Measurements from ENCODE around the gene KRTAP5-5. TPM values are rescaled to one million over a fixed set of nuclear protein-coding genes. Genes with fewer than 3 reads are reported as not detected.

Gene KRTAP5-5
- total and polyA plus RNA-seq, 2 of the 13 experiments (the other 11 are each of a cell fraction or from before 2014, with no cell fraction given) = not detected

GRCh38 chr11:1674173-1675131 is 44.9 kb downstream of the KRTAP5-5 start (continued):
- TF ChIP-seq SRSF4 (IDR thresholded peaks at IDR 0.05; ENCODE audit: low read depth, low read length, poor library complexity, severe bottlenecking) (no peak), ZNF30 (CRISPR knock-in tag; IDR thresholded peaks at IDR 0.05) (no peak), ZNF296 (CRISPR knock-in tag; conservative IDR thresholded peaks at IDR 0.05) (peak; percentile 78; the same call in 1 of the 2 replicates), TCF12 (IDR thresholded peaks at IDR 0.05) (no peak), TCF12 (CRISPR knock-in tag; IDR thresholded peaks at IDR 0.05) (no peak), ZSCAN9 (CRISPR knock-in tag; IDR thresholded peaks at IDR 0.05; ENCODE audit: borderline replicate concordance) (0 out of 2 replicates have a peak, but pooled peaks have one; percentile 32), ZNF235 (CRISPR knock-in tag; IDR thresholded peaks at IDR 0.05; ENCODE audit: borderline replicate concordance) (no peak), HNRNPUL1 (IDR thresholded peaks at IDR 0.05; ENCODE audit: low read depth, low read length) (no peak), CENPBD1 (CRISPR knock-in tag; IDR thresholded peaks at IDR 0.05; ENCODE audit: borderline replicate concordance, low read depth) (no peak), AKAP8 (CRISPR knock-in tag; IDR thresholded peaks at IDR 0.05) (no peak), HOXA3 (CRISPR knock-in tag; IDR thresholded peaks at IDR 0.05) (peak; percentile 13; the same call in 1 of the 2 replicates), CBX1 (IDR thresholded peaks at IDR 0.05; ENCODE audit: low read depth) (no peak), NPAS2 (CRISPR knock-in tag; IDR thresholded peaks at IDR 0.05; ENCODE audit: borderline replicate concordance) (no peak), EHMT2 (IDR thresholded peaks at IDR 0.05; ENCODE audit: borderline replicate concordance, low read depth, low read length) (no peak), ZNF770 (CRISPR knock-in tag; IDR thresholded peaks at IDR 0.05) (no peak), ZBTB20 (CRISPR knock-in tag; IDR thresholded peaks at IDR 0.05; ENCODE audit: borderline replicate concordance, low read depth) (no peak), ZNF121 (CRISPR knock-in tag; IDR thresholded peaks at IDR 0.05) (no peak), SOX6 (IDR thresholded peaks at IDR 0.05) (no peak), SOX6 (CRISPR knock-in tag; IDR thresholded peaks at IDR 0.05) (peak; percentile 23; the same call in 1 of the 2 replicates), BCL6 (CRISPR knock-in tag; IDR thresholded peaks at IDR 0.05) (peak; percentile 48), ZNF816 (CRISPR knock-in tag; IDR thresholded peaks at IDR 0.05; ENCODE audit: borderline replicate concordance) (no peak)
- TF ChIP-seq, protein P1, sequence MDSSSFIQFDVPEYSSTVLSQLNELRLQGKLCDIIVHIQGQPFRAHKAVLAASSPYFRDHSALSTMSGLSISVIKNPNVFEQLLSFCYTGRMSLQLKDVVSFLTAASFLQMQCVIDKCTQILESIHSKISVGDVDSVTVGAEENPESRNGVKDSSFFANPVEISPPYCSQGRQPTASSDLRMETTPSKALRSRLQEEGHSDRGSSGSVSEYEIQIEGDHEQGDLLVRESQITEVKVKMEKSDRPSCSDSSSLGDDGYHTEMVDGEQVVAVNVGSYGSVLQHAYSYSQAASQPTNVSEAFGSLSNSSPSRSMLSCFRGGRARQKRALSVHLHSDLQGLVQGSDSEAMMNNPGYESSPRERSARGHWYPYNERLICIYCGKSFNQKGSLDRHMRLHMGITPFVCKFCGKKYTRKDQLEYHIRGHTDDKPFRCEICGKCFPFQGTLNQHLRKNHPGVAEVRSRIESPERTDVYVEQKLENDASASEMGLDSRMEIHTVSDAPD (CRISPR knock-in tag; IDR thresholded peaks at IDR 0.05) = no peak
- TF ChIP-seq, protein P2, sequence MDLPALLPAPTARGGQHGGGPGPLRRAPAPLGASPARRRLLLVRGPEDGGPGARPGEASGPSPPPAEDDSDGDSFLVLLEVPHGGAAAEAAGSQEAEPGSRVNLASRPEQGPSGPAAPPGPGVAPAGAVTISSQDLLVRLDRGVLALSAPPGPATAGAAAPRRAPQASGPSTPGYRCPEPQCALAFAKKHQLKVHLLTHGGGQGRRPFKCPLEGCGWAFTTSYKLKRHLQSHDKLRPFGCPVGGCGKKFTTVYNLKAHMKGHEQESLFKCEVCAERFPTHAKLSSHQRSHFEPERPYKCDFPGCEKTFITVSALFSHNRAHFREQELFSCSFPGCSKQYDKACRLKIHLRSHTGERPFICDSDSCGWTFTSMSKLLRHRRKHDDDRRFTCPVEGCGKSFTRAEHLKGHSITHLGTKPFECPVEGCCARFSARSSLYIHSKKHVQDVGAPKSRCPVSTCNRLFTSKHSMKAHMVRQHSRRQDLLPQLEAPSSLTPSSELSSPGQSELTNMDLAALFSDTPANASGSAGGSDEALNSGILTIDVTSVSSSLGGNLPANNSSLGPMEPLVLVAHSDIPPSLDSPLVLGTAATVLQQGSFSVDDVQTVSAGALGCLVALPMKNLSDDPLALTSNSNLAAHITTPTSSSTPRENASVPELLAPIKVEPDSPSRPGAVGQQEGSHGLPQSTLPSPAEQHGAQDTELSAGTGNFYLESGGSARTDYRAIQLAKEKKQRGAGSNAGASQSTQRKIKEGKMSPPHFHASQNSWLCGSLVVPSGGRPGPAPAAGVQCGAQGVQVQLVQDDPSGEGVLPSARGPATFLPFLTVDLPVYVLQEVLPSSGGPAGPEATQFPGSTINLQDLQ (CRISPR knock-in tag; IDR thresholded peaks at IDR 0.05) = 0 out of 2 replicates have a peak, but pooled peaks have one; percentile 68
